ENCODE results near the gene PRR20A. TPM values are rescaled to one million over a fixed set of nuclear protein-coding genes. Genes with fewer than 3 reads are reported as not detected.
"Not testable (repeated sequence)": the region's sequence is repeated elsewhere in the genome, so short reads cannot be mapped to it uniquely, and the experiment has no call there.

Gene PRR20A
- total and polyA plus RNA-seq, 8 donors, result not detected

DNA sequence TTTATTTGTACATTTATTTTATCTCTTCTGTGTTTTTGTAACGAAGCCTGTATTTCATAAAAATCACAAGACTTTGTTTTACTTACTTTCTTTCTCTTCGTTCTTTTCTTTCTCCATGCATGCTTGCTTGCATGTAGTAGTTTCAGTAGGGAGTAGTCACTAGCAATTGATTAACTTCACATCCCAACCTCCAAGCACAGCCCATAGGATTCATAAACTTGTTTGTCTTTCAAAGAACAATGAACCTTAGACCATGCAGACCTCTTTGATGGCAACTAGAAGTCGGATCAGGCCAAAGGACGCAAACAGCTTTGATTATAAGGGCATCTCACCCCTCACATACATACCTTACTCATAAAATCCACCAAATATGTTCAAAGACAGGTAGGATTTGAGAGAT lies 3.1 kb upstream of the PRR20A start:
- no peaks in the 10 kb centered on the region for H3K36me3 ChIP-seq
- no peak overlapping the region for H3K4me3 ChIP-seq
- H3K27ac ChIP-seq, result no peak overlapping the region
- H3K4me1 ChIP-seq, result no peaks in the 10 kb centered on the region
- H3K9me3 ChIP-seq, result no peaks in the 10 kb centered on the region
- intact Hi-C loops (cut with DNase I), result no loop called here
- no peaks in the 10 kb centered on the region for H3K27me3 ChIP-seq
- DNase-seq (no peak), ATAC-seq (no peak)
- TF ChIP-seq, protein P1, sequence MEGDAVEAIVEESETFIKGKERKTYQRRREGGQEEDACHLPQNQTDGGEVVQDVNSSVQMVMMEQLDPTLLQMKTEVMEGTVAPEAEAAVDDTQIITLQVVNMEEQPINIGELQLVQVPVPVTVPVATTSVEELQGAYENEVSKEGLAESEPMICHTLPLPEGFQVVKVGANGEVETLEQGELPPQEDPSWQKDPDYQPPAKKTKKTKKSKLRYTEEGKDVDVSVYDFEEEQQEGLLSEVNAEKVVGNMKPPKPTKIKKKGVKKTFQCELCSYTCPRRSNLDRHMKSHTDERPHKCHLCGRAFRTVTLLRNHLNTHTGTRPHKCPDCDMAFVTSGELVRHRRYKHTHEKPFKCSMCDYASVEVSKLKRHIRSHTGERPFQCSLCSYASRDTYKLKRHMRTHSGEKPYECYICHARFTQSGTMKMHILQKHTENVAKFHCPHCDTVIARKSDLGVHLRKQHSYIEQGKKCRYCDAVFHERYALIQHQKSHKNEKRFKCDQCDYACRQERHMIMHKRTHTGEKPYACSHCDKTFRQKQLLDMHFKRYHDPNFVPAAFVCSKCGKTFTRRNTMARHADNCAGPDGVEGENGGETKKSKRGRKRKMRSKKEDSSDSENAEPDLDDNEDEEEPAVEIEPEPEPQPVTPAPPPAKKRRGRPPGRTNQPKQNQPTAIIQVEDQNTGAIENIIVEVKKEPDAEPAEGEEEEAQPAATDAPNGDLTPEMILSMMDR (IDR thresholded peaks at IDR 0.05), result no peak

DNA sequence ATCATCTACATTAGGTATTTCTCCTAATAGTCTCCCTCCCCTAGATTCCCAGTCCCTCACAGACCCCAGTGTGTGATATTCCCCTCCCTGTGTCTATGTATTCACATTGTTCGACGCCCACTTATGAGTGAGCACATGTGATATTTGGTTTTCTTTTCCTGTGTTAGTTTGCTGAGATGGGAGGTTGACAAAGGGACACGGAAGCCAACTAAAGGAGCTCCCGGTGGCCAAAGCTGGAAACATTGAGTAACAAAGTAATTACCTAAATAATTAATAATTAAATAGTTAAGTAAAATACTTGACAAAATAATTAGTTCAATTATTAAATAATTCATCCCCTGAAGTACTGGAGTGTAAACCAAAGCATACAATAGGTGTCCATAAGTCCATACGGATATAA lies 1.7 kb upstream of the PRR20A start:
- H3K36me3 ChIP-seq, result no peaks in the 10 kb centered on the region
- ATAC-seq (no peak), DNase-seq (no peak)
- no peaks in the 10 kb centered on the region for H3K4me1 ChIP-seq
- intact Hi-C loops (cut with DNase I), result no loop called here
- TF ChIP-seq, protein P1 (IDR thresholded peaks at IDR 0.05), result no peak
- H3K27ac ChIP-seq, result no peak overlapping the region
- no peaks in the 10 kb centered on the region for H3K27me3 ChIP-seq
- H3K4me3 ChIP-seq, result no peak overlapping the region
- no peaks in the 10 kb centered on the region for H3K9me3 ChIP-seq

DNA sequence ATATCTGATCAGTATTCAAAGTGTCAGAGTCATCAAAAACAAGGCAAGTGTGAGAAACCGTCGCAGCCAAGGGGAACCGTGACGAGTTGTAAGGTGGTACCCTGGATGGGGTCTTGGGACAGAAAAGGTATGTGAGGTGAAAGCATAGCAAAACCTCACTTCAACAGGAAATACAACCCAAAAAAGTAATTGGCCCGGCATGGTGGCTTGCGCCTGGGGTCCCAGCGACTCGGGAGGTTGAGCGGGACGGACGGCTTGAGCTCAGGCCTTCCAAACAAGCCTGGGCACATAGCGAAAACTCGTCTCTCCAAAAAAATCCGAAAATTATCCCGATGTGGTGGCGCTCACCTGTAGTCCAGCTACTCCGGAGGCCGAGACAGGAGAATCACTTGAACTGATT lies 937 bp upstream of the PRR20A start:
- ATAC-seq, result not testable (repeated sequence)

DNA sequence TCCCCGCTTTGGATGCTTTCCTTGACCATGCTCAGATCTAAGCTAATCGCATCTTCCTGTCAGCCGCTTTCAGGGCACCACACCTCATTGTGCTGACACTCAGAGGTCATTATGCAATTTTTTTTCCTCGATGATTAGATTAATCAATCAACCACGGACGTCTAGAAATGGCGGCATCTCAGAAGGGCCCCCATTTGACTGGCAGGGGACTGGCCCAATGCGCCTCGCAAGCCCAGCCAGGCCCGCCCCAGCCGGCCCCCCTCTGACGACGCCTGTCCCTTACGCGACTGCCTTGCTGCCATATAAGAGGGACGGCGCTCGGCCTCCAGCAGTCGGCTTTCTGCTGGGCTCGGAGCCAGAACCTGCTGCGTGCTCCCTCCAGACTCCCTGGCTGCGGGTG lies 6.5 kb downstream of the PRR20A start, which contains the start of gene PRR20B:
Gene PRR20B, plus strand, starts transcription at position 301 of the 400 bp plus-strand sequence. CDS start 387 bp downstream, outside the sequence.
- H3K36me3 ChIP-seq; intact Hi-C loops (cut with DNase I); H3K27me3 ChIP-seq; H3K4me3 ChIP-seq; ATAC-seq; H3K9me3 ChIP-seq; H3K4me1 ChIP-seq; H3K27ac ChIP-seq; DNase-seq: not testable (repeated sequence)

More for the DNA sequence above, 937 bp upstream of the PRR20A start:
- H3K36me3 ChIP-seq; H3K9me3 ChIP-seq; H3K4me1 ChIP-seq; H3K27me3 ChIP-seq; DNase-seq; H3K4me3 ChIP-seq; H3K27ac ChIP-seq; intact Hi-C loops (cut with DNase I): not testable (repeated sequence)

DNA sequence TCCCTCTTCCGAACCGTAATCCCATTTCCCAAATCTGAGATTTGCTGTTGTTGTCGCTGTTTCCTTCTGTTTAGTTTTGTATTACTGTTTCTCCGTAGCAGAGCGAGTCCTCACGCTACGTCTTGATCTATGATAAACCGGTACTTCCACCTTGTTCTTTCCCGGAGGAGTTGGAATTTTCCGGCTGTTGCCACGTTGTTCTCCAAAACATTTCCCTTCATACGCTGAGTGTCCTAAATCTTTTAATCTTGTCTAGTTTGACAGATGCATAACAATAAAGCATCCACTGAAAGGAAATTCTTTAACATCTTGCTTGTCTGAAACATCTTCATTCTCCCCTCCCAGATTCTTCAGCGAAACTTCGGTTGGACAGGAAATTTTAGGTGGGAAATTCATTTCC lies 7.4 kb downstream of the PRR20A start:
- DNase-seq; H3K27ac ChIP-seq; H3K9me3 ChIP-seq; intact Hi-C loops (cut with DNase I); H3K27me3 ChIP-seq; ATAC-seq; H3K36me3 ChIP-seq; H3K4me1 ChIP-seq; H3K4me3 ChIP-seq: not testable (repeated sequence)

DNA sequence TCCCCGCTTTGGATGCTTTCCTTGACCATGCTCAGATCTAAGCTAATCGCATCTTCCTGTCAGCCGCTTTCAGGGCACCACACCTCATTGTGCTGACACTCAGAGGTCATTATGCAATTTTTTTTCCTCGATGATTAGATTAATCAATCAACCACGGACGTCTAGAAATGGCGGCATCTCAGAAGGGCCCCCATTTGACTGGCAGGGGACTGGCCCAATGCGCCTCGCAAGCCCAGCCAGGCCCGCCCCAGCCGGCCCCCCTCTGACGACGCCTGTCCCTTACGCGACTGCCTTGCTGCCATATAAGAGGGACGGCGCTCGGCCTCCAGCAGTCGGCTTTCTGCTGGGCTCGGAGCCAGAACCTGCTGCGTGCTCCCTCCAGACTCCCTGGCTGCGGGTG lies 13.0 kb downstream of the PRR20A start, which contains the start of gene PRR20C:
Gene PRR20C, plus strand, starts transcription at position 301 of the 400 bp plus-strand sequence. CDS start 387 bp downstream, outside the sequence.
- ATAC-seq; H3K4me1 ChIP-seq; H3K27ac ChIP-seq; H3K9me3 ChIP-seq; H3K4me3 ChIP-seq; DNase-seq; H3K27me3 ChIP-seq; H3K36me3 ChIP-seq; intact Hi-C loops (cut with DNase I): not testable (repeated sequence)

DNA sequence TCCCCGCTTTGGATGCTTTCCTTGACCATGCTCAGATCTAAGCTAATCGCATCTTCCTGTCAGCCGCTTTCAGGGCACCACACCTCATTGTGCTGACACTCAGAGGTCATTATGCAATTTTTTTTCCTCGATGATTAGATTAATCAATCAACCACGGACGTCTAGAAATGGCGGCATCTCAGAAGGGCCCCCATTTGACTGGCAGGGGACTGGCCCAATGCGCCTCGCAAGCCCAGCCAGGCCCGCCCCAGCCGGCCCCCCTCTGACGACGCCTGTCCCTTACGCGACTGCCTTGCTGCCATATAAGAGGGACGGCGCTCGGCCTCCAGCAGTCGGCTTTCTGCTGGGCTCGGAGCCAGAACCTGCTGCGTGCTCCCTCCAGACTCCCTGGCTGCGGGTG lies 19.6 kb downstream of the PRR20A start, which contains the start of gene PRR20D:
Gene PRR20D, plus strand, starts transcription at position 301 of the 400 bp plus-strand sequence. CDS start 387 bp downstream, outside the sequence.
- H3K27me3 ChIP-seq; DNase-seq; H3K36me3 ChIP-seq; intact Hi-C loops (cut with DNase I); ATAC-seq; H3K27ac ChIP-seq; H3K4me3 ChIP-seq; H3K9me3 ChIP-seq; H3K4me1 ChIP-seq: not testable (repeated sequence)

DNA sequence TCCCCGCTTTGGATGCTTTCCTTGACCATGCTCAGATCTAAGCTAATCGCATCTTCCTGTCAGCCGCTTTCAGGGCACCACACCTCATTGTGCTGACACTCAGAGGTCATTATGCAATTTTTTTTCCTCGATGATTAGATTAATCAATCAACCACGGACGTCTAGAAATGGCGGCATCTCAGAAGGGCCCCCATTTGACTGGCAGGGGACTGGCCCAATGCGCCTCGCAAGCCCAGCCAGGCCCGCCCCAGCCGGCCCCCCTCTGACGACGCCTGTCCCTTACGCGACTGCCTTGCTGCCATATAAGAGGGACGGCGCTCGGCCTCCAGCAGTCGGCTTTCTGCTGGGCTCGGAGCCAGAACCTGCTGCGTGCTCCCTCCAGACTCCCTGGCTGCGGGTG lies 26.2 kb downstream of the PRR20A start, which contains the start of gene PRR20E:
Gene PRR20E, plus strand, starts transcription at position 301 of the 400 bp plus-strand sequence. CDS start 387 bp downstream, outside the sequence.
- ATAC-seq; DNase-seq; H3K27me3 ChIP-seq; intact Hi-C loops (cut with DNase I); H3K36me3 ChIP-seq; H3K27ac ChIP-seq; H3K4me3 ChIP-seq; H3K9me3 ChIP-seq; H3K4me1 ChIP-seq: not testable (repeated sequence)
